GM10847 (cell line): ENCODE data around the gene MSI2.

ENCODE experiments used
- POLR2A ChIP-seq: IDR thresholded peaks from 2 replicates; pipeline ENCODE4 v1.6.1; 2011; ENCODE audit not compliant: insufficient read length; ENCODE audit errors: extremely low read depth

The MSI2 gene

GRCh38 chr17:57633236-57633635 lies 376.9 kb downstream of the MSI2 start:
- no peak for TF ChIP-seq POLR2A

- no peak for TF ChIP-seq POLR2A
Measured at GRCh38 chr17:57634713-57635465, 378.6 kb downstream of the MSI2 start.

GRCh38 chr17:57636274-57636673 lies 380.0 kb downstream of the MSI2 start:
- no peak for TF ChIP-seq POLR2A

- TF ChIP-seq POLR2A, result no peak
Measured at GRCh38 chr17:57636985-57637665, 380.8 kb downstream of the MSI2 start.

GRCh38 chr17:57637666-57638010 lies 381.3 kb downstream of the MSI2 start:
- TF ChIP-seq POLR2A, result no peak

GRCh38 chr17:57638284-57638683 lies 382.0 kb downstream of the MSI2 start:
- TF ChIP-seq POLR2A, result no peak

GRCh38 chr17:57639381-57639780 lies 383.1 kb downstream of the MSI2 start:
- TF ChIP-seq POLR2A, result no peak

- no peak for TF ChIP-seq POLR2A
Measured at GRCh38 chr17:57640079-57640478, 383.8 kb downstream of the MSI2 start.

- no peak for TF ChIP-seq POLR2A
Measured at GRCh38 chr17:57641761-57642160, 385.4 kb downstream of the MSI2 start.

GRCh38 chr17:57643062-57643461 lies 386.7 kb downstream of the MSI2 start:
- no peak for TF ChIP-seq POLR2A

- no peak for TF ChIP-seq POLR2A
Measured at GRCh38 chr17:57644326-57644725, 388.0 kb downstream of the MSI2 start.

GRCh38 chr17:57645950-57646665 lies 389.8 kb downstream of the MSI2 start:
- TF ChIP-seq POLR2A, result no peak

- TF ChIP-seq POLR2A, result no peak
Measured at GRCh38 chr17:57648720-57649119, 392.4 kb downstream of the MSI2 start.

GRCh38 chr17:57649191-57649590 lies 392.9 kb downstream of the MSI2 start:
- no peak for TF ChIP-seq POLR2A

GRCh38 chr17:57649731-57650484 lies 393.6 kb downstream of the MSI2 start:
- no peak for TF ChIP-seq POLR2A

- TF ChIP-seq POLR2A, result no peak
Measured at GRCh38 chr17:57650548-57650947, 394.2 kb downstream of the MSI2 start.

GRCh38 chr17:57651451-57651850 lies 395.1 kb downstream of the MSI2 start:
- TF ChIP-seq POLR2A, result no peak
